ENCODE measurements around the gene FAM81B.

Gene FAM81B

GRCh38 chr5:95439801-95440493 is 48.8 kb downstream of the FAM81B start:
- no peaks in the 10 kb centered on the region for H3K27me3 ChIP-seq

GRCh38 chr5:95440825-95441224 is 49.7 kb downstream of the FAM81B start:
- no peaks in the 10 kb centered on the region for H3K36me3 ChIP-seq
- H3K27ac ChIP-seq: no peak overlapping the region
- no peaks in the 10 kb centered on the region for H3K27me3 ChIP-seq
- H3K4me1 ChIP-seq (ENCODE audit: control insufficient read depth in 1 of 2, insufficient read depth in 1 of 2, low read depth in 1 of 2, low read length in 1 of 2): no peaks in the 10 kb centered on the region
- H3K9me3 ChIP-seq: no peaks in the 10 kb centered on the region
- no peak for TF ChIP-seq CTCF (IDR thresholded peaks at IDR 0.05)
- no peak overlapping the region for H3K4me3 ChIP-seq (ENCODE audit: low read depth in 1 of 2, low read length in 1 of 2)

More at GRCh38 chr5:95439801-95440493, 48.8 kb downstream of the FAM81B start:
- H3K4me3 ChIP-seq (ENCODE audit: low read depth in 1 of 2, low read length in 1 of 2): no peak overlapping the region
- no peak for TF ChIP-seq CTCF (IDR thresholded peaks at IDR 0.05)
- no peaks in the 10 kb centered on the region for H3K4me1 ChIP-seq (ENCODE audit: control insufficient read depth in 1 of 2, insufficient read depth in 1 of 2, low read depth in 1 of 2, low read length in 1 of 2)
- no peaks in the 10 kb centered on the region for H3K36me3 ChIP-seq
- H3K27ac ChIP-seq: no peak overlapping the region
- no peaks in the 10 kb centered on the region for H3K9me3 ChIP-seq

GRCh38 chr5:95441636-95442035 is 50.5 kb downstream of the FAM81B start:
- Histone ChIP-seq H3K36me3 (no peaks in the 10 kb centered on the region), H3K4me3 (ENCODE audit: low read depth in 1 of 2, low read length in 1 of 2) (no peak overlapping the region), H3K4me1 (ENCODE audit: control insufficient read depth in 1 of 2, insufficient read depth in 1 of 2, low read depth in 1 of 2, low read length in 1 of 2) (no peaks in the 10 kb centered on the region), H3K27me3 (no peaks in the 10 kb centered on the region), H3K27ac (no peak overlapping the region), H3K9me3 (no peaks in the 10 kb centered on the region)
- no peak for TF ChIP-seq CTCF (IDR thresholded peaks at IDR 0.05)

- Histone ChIP-seq H3K27ac (no peak overlapping the region), H3K4me3 (ENCODE audit: low read depth in 1 of 2, low read length in 1 of 2) (no peak overlapping the region), H3K4me1 (ENCODE audit: control insufficient read depth in 1 of 2, insufficient read depth in 1 of 2, low read depth in 1 of 2, low read length in 1 of 2) (no peaks in the 10 kb centered on the region), H3K27me3 (no peaks in the 10 kb centered on the region), H3K36me3 (no peaks in the 10 kb centered on the region), H3K9me3 (no peaks in the 10 kb centered on the region)
- no peak for TF ChIP-seq CTCF (IDR thresholded peaks at IDR 0.05)
Measured at GRCh38 chr5:95445442-95445841, 54.3 kb downstream of the FAM81B start.

- Histone ChIP-seq H3K4me3 (ENCODE audit: low read depth in 1 of 2, low read length in 1 of 2) (no peak overlapping the region), H3K9me3 (no peaks in the 10 kb centered on the region), H3K36me3 (no peaks in the 10 kb centered on the region), H3K27me3 (no peaks in the 10 kb centered on the region), H3K4me1 (ENCODE audit: control insufficient read depth in 1 of 2, insufficient read depth in 1 of 2, low read depth in 1 of 2, low read length in 1 of 2) (no peaks in the 10 kb centered on the region), H3K27ac (no peak overlapping the region)
- TF ChIP-seq CTCF (IDR thresholded peaks at IDR 0.05): no peak
Measured at GRCh38 chr5:95445995-95446394, 54.8 kb downstream of the FAM81B start.
